Lower leg skin (tissue), 3 donors: Measurements from ENCODE around the gene RFTN2.

Experiments
- CTCF ChIP-seq, 3 donors: fragments of 450-650 bp; IDR thresholded peaks; one replicate each; pipeline ENCODE4 v1.5.1; 2016; ENCODE audit warnings: antibody characterized with exemption in 3 of 3, mild to moderate bottlenecking in 3 of 3, moderate library complexity in 2 of 3
- POLR2A ChIP-seq, 2 donors: fragments of 450-650 bp; IDR thresholded peaks; one replicate each; pipeline ENCODE4 v1.6.1; 2016 to 2017; ENCODE audit warnings: antibody characterized with exemption in 2 of 2, mild to moderate bottlenecking in 1 of 2, moderate library complexity in 1 of 2

- TF ChIP-seq POLR2A (IDR thresholded peaks at IDR 0.05) (no peak), CTCF (IDR thresholded peaks at IDR 0.05) (no peak)
Observed at GRCh38 chr2:197539734-197540133, 135.7 kb downstream of the RFTN2 start.
